Stimulated activated CD4-positive, alpha-beta T cell treated with anti-CD3 and anti-CD28 coated beads, TNF-alpha, amount 100 ng/mL, for 24 hours (primary cell): ENCODE measurements around the gene HHAT.

ENCODE experiments used
- DNase-seq, 3 experiments: peaks; one replicate each; pipeline ENCODE4 v3.0.0-alpha.2; 2020; ENCODE audit warnings: low read depth in 3 of 3

Gene HHAT

DNA sequence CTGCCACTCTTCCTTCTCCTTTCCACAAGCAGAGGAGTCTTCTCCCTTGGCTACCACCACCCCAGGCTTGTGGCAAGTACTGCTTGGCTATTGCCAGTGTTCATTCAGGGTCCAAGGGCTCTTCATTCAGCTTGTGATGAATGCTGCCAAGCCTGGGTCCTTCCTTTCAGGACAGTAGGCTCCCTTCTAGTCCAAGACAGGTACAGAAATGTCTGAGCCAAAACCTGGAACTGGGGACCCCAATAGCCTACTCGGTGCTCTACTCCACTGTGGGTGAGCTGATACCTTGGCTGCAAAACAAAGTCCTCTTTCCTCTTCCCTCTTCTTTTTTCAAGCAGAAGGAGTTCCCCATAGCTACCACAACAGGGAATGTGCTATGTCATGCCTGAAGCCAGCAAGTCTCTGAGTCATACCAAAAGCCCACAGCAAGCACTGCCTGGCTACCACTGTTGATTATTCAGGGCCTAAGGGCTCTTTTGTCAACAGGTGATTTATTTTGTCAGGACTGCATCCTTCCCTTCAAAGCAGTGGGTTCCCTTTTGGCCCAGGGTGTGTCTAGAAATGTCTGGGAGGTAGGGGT lies 268.9 kb downstream of the HHAT start:
- DNase-seq = no peak

DNA sequence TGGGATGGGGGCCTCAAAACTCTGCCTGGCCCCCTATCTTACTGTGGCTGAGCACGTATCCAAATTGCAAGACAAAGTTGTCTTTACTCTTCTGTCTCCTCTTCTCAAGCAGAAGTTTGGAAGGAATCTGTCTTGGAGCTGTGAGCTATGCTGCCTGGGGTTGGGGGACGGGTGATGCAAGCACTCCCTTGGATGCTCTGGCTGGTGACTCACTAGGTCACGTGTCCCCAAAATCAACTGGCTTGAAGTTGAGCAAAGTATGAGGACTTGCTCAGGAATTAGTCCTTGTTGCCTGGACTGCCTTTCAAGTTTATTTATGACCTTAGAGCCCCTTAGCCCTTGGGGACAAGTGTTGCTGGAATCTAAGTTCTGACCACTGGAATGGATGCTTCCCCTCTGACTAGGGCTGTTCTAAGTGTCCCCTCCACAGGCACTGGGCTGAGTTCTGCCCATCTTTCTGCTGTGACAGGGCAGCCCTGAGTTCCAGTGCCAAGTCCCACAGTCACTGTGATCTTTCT lies 269.5 kb downstream of the HHAT start:
- no peak for DNase-seq

DNA sequence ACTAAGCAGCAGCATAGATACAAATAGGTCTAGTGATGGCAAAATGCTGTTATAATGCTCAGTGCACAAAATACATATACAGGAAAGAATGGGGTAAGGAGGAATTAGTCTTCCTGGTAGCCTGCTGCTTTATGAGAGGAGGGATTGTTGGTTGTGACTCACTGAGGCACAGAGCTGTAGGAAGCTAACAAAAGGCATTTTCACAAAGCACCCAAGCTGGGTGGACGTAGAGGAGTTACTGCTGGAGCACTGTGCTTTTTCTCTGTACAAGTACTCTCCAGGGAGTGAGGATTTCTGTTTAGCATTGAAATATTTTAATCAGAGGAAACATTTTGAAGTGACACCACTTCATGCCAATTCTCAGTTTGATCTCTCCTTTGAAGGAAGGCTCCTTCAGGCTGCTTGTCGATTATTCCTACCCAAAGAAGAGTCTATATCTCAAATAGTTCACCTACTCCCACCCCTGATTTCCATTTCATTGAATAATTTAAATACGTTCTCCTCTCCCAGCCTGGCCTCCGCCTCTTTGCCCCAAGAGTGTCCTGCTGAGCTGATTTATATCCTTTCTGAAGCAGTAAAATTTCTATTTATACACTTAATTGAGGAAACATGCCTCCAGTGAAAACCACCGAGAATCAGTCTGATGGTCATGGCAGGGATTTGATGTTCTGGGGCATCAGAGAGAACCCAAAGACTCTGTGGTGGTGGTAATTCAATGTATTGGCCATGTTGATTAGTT lies 271.9 kb downstream of the HHAT start:
- DNase-seq = no peak

DNA sequence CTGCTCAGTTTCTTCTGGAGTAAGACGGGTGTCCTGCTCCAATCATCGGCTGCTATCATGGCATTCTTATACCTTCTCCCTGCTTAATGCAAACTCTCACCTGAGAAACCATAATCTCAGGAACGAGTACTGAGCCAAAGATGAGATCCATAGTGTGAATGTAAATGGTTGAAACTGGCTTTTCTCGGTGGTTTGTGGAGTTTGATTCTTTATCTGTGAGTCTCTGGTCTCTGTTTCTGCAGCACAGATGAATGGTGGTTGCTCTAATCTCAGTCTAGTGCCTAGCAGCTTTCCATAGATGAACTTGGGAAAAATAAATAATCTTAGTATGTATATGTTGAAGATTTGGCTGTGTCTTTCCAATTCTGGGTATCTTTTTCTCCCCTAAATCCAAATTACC lies 274.4 kb downstream of the HHAT start:
- DNase-seq = no peak

DNA sequence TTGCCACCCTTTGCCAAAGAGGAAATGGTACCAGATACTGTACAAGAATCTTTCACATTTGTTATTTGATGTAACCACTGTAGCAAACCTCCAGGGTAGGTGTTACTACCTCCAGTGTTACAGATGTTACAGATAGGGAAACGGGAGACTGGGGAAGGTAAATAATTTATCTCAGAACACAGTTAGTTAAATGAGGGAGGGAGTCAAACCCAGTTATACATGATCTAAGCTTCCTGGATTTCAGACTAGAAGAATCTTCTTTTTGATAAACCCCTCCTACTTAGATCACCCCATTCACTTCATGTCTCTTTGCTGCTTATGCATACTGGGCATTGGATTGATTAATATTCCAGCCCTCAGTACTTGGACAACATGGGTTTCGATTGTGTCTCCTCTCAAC lies 276.4 kb downstream of the HHAT start:
- DNase-seq = no peak

DNA sequence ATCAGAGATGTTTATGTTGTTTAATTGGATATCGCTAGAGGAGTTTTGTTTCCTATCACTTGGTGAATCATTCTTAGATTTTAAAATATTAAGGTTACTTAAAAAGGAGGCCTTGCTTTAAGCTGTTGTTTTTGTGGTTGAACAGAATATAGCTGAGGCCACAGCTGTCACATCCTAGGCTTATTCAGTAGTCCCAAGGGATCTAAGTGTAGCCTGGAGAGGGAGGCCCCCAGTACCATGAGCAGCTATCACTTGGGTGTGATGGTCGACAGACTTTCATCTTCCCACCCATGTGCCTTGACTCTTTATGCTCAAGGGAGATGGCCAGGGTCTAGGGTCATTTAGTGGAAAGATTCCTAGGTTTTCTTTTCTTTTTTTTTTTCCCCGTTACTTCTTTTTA lies 278.7 kb downstream of the HHAT start:
- DNase-seq = no peak

DNA sequence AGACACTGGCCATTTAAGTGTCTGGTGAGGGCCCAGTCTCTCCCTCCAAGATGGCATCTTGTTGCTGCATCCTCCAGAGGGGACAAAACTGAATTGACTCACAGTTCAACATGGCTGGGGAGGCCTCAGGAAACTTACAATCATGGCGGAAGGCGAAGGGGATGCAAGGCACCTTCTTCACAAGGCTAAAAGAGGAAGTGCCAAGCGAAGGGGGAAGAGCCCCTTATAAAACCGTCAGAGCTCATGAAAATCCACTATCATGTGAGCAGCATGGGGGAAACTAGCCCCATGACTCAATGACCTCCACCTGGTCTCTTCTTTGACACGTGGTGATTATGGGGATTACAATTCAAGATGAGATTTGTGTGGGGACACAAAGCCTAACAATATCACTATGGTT lies 280.1 kb downstream of the HHAT start:
- DNase-seq = no peak

DNA sequence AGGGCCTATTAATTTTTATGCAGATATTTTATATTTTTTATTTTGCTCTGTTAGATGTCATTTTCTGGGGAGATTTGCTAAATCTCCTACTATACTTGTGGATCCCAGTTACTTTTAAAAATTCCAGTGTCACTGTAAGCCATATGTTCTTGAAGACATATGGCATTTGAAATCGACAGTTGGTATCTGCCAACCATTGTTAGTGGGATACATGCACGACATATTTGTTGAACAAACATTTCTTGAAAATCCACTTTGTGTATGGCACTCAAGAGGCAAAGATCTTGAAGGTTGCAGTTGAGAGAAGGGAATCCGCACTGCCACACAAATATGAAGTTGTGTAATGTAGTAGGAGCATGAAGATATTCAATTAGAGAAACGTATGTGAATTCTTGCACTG lies 287.7 kb downstream of the HHAT start:
- no peak for DNase-seq

DNA sequence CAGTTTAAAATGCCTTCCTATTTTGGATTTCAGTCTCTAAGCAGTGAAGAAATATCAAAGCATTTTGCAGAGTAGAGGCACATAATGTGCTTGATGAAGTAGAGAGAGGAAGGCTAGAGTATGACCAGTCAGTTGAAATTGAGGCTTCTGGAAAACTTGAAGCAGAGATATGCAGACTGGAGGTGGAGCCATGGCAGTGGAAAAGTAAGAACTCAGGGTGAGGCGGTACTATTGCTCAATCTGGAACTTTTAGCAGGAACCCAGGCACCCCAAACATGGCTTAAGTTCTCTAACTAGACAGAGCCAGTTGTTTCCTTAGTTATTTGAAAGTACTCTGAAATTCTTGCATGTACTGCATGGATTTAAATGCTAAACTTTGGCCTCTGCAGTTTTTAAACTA lies 288.6 kb downstream of the HHAT start:
- DNase-seq = no peak

DNA sequence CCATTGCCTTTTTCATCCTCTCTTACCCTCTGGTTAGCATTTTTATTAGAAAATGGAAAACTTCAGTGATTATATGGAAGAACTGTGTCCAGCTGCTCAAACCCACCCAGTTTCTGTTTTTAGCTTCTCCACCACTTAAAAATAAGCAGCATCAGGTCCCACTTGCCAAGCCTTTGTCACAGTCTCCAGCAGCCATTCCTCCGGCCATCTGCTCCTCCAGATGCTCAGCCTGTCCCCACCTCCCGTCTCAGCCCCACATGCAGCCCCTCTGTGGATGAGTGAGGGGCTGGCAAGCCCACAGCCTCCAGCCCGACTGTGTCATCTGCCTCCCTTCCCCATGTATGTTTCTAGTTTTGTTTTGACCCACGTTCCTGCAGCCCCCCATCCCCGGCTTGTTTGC lies 289.7 kb downstream of the HHAT start:
- no peak for DNase-seq

DNA sequence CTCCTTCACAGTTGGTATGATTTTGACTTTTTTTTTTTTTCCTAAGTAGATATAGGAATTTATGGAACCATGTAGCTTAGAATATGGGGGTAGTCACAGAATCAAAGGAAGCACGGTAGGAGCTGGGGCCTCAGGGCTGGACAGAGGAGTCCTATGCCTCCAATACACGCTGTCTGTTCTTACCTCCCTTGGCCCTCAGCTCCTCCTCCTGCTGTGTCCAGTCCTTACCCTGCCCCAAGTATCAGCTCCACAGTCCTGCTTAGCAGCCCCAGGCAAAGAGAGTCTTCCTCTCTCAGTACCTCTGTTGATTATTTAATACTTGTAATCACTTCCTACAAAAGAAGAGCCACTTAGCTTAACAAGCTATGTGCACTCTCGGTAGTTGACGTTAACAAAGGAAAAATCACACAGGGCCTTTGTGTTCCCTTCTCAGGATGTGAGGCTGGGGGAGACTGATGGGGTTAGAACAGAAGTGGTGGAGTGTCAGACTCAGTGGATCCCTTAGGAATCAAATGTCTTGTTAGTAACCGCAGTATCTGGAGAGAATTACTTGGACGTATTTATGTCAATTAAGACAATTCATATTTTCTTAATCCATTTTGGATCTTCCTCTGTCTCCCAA lies 292.3 kb downstream of the HHAT start:
- DNase-seq = no peak

DNA sequence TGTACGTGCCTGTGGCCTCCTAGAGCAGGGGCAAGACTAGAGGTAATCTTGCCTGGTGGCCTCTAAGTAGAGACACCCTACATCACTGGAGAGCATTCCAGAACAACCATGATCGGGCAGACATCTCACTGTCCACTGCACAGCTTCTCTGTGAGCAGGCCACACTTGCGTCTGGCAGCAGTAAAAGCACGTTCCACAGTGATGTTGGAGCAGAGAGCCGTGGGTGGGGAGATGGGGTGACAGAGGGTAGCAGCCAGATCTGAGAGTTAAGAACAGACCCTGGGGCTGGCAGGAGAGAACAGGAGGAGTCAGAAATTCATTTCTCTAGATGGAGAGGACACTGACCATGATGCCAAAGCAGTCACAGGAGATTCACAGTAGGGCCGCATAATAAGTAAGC lies 293.0 kb downstream of the HHAT start:
- no peak for DNase-seq

DNA sequence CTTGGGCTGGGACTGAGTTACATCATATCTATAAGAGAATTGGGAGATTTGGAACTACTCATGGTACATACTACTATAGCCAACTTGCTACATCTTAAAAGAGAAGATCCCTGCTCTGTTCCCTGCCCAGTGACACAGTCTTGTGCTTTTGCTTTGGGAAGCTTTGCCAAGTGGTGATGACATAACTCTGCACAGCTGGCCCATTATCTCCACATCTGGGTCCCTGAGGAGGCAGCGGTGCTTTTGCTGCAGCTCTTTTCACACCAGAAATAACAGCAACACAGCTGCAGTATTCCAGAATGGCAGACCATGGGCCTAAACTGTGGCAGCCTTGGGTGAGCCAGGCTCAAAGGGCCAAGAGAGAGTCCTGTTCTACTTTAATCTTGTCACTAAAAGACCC lies 296.0 kb downstream of the HHAT start:
- DNase-seq = no peak

DNA sequence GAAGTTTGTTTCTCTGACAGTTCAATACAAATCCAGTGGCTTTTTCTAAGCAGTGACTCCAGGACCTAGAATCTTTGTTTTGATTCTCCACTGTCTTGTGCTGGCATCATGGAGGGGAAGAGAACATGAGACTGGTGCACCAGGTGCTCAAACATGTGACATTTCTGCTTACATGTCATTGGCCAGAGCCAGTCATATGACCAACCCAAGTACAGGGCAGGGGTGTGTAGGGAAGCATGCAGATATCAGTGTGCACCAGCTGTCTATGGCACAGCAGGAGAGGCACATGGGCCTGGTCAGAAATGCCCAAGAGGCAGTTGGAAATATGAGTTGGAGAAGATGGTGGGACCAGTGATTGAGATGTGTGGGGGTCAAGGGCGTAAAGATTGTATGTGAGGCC lies 297.0 kb downstream of the HHAT start:
- DNase-seq = no peak

DNA sequence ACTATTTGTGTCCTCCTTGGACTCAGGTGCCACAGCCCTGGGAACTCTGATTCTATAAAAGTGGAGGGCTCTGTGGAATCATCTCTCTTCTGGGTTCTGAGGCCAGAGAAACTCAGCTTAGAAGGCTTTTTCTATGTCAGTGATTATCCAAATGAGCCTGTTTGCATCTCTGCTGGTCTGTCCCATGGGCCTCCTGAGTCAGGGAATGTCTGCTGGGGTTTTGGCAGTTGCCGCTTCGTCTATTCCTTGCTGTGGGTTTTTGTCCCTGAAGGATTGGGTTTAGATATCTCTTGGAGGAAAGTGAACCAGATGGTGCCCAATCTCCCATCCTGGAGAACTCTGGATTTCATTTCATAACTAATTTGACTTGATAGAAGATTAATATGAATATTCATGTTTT lies 297.6 kb downstream of the HHAT start:
- no peak for DNase-seq

DNA sequence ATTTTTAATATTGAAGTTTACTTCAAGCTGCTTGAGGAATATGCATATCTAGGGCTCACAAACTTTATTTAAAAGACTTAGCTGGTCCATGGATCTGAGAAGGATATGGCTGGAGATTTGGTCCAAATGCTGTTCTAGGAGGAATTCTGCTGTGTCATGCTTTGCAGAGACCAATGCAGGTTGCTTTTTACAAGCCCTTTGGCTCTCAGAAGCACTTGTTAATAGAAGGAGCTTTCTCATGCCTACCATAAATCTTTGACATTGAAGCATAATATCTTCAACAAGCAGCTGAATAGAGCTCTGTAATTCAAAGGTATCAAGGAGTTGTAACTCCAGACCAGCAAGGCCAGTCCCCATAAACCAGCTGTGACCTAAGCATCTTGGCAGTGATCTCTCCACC lies 299.1 kb downstream of the HHAT start:
- no peak for DNase-seq

DNA sequence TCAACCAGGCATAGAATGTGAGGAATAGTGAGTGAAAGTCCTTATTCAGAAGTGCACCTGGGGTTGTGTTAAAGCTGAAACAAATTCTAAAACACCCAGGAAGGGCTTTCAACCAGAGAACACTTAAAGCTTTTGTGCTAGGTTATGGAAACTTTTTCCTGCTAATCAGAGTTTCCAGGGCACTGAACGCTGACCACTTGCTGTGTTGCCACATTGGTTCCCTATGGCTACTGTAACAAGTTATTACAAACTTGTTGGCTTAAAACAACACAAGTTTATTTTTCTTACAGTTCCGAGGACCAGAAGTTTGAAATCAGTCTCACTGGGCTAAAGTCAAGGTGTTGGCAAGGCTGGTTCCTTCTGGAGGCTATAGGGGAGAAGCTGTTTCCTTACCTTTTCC lies 300.6 kb downstream of the HHAT start:
- DNase-seq = no peak

DNA sequence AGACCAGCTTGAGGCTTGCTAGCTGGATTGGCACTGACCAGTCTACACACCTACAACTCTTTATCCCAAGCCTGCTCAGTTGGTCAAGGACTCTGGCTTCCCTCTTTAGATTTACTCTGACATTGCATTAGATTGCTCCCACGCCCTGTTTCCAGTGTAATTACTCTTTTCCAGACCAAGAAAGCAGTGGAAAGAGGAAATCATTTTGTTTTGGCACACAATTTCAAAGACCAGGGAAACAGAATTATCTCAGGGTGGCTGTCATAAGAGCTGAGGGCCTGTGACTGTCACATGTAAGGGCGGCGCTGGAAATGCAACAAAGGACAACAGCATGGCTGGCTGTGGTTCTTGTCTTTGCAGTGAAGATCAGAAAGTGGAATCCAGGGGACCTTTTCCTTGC lies 302.7 kb downstream of the HHAT start:
- no peak for DNase-seq

DNA sequence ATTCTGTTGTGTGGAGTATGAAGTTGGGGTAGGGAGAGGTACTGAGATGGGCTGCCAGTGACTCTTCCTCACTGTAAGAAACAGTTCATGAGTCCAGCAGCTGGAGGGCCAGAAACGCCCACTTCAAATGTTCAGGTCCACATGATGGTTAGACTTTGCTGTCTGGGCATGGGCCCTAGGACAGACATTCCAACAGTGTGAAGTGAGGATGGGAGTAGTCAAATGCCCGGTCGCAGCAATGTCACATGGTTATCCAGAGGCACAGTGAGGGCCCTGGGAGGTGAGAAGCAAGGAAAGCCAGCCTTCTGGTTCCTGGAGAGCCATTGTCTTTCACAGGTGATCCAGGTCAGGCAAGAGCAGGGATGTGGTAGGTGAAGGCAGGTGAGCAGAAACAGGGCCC lies 304.4 kb downstream of the HHAT start:
- DNase-seq = no peak

DNA sequence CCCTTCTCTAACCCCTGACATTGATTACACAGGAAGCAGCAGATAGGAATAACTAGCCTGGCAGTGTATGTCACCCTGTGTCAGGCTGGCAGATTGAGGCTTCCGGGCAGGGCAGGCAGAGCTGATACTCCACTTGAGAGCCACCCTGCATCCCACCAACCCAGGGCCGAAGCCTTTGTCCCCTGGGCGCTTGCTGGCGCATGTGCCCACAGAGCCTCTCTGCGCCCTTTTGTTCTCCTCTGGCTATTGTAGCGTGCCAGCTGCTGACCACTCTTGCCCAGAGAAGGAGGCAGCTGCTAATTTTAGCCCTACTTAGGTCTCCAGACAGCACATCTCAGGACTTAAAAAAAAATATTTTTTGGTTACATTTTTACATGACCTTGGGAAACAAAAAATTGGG lies 304.9 kb downstream of the HHAT start:
- no peak for DNase-seq

DNA sequence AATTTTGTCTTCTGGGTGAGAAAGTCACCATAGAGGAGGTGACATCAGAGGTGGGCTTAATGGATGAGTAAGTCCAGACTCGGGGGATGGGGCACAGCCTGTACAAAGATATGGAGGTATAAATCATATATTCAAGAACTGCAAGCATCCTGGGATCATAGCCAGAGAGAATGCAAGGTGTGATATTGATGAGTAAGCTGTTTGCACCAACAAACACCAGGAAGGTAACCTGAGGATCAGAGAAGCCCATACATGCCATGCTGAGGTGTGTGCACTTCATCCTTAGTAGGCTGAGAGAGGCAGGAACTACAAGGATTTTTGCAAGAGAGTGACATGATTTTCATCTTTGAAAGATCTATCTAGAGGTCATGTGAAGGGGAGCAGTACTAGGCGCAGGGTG lies 306.4 kb downstream of the HHAT start:
- no peak for DNase-seq

DNA sequence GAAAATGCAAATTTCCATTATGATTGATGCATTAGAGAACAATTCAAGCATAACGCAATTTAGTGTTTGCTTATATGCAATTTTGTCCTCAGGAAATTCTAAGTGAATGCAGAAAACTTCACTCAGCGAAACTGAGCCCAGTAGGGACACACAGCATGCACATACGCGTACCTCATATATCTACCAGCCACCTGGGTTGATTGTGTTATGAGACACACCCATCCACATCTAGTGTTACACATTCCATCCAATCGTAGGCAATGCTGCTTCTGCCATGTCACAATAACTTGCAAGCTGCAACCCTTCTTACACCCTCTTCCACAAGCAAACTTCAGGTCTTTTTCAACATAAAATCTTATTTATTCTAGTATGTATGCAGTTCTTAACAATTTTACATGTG lies 312.9 kb downstream of the HHAT start:
- DNase-seq = no peak

DNA sequence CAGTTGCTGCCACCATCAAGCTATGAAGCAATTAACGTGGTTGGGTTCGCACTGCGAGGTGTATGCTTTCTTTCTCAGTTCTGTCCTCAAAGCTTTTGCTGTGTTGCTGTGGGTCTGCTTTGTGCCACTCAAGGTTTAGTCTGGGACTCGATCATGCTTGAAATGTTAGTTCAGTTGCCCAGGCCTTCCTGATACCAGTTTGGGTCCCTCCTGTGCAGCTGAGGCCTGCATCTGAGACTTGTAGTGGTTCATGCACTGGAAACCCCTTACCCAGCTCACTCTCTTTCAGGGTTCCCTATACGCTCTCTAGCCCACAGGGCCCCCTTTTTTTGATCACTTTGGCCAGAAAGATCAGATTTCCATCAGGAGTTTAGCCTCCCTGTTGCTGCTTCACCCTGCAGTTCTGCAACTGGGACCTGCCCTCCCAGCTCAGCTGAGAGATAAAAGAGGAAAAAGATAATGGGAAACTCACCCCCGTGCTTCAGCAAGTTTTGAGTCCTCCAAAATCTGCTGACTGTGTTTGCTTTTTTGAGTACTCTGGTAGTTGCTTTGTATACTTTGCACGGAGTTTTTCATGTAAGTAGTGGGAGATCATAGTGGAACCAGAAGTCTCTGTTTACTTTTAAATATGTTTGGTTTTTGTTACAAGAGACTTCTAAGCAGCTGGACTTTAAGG lies 317.0 kb downstream of the HHAT start:
- DNase-seq = no peak
